H1 (cell line): ENCODE data around the gene TMPO.

Experiments used
- CTCF ChIP-seq, 3 experiments: IDR thresholded peaks; 1 replicate in 2 of 3; 2 replicates in 1 of 3; pipeline versions ENCODE4 v1.5.1 to v1.6.1; 2011; ENCODE audit warnings: low read length in 3 of 3, mild to moderate bottlenecking in 3 of 3, inconsistent platforms in 2 of 3, low read depth in 1 of 3, moderate library complexity in 1 of 3; ENCODE audit not compliant: insufficient read depth in 1 of 3; ENCODE audit errors: control extremely low read depth in 1 of 3
- EP300 ChIP-seq, 2 experiments: IDR thresholded peaks; 1 replicate in 1 of 2; 2 replicates in 1 of 2; pipeline ENCODE4 v1.6.1; 2011 to 2012; ENCODE audit warnings: low read depth in 2 of 2, low read length in 2 of 2, mild to moderate bottlenecking in 2 of 2, borderline replicate concordance in 1 of 2, inconsistent platforms in 1 of 2, moderate library complexity in 1 of 2
- MAX ChIP-seq: IDR thresholded peaks from 2 replicates; pipeline ENCODE4 v1.6.1; 2012; ENCODE audit warnings: inconsistent platforms
- RBBP5 ChIP-seq: IDR thresholded peaks from 2 replicates; pipeline ENCODE4 v1.7.1; 2012; ENCODE audit warnings: low read depth, mild to moderate bottlenecking, inconsistent platforms, low read length, moderate library complexity, borderline replicate concordance
- TCF12 ChIP-seq: IDR thresholded peaks from 2 replicates; pipeline ENCODE4 v1.6.1; 2011; ENCODE audit warnings: low read depth, mild to moderate bottlenecking, low read length
- YY1 ChIP-seq: IDR thresholded peaks from 2 replicates; pipeline ENCODE4 v1.6.1; 2011; ENCODE audit warnings: low read depth, mild to moderate bottlenecking, low read length

DNA sequence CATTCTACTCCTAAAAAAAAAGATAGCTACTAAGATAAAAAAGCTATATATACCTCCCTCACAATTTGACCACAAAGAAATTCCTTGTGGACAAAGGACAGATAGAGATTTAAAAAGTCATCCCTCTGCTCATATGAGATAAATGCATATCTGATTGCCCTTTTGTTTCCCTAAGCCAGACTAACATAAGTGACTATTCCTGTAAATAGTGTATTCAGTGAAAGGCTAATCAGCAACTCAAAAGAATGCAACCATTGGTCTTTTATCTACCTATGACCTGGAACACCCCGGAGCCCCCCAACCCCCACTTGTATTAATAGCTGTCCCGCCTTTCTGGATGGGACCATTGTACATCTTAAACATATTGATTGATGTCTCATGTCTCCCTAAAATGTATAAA lies 6.3 kb upstream of the TMPO start:
- TF ChIP-seq TCF12 (no peak), YY1 (no peak), CTCF (IDR thresholded peaks at IDR 0.05; ENCODE audit: control extremely low read depth in 1 of 3, insufficient read depth in 1 of 3, low read depth in 1 of 3, low read length in 3 of 3) (no peak), MAX (no peak), RBBP5 (no peak), EP300 (IDR thresholded peaks at IDR 0.05; ENCODE audit: borderline replicate concordance in 1 of 2, low read depth in 2 of 2, low read length in 2 of 2) (no peak)
